ENCODE data around the gene HDAC9.

The HDAC9 gene

DNA sequence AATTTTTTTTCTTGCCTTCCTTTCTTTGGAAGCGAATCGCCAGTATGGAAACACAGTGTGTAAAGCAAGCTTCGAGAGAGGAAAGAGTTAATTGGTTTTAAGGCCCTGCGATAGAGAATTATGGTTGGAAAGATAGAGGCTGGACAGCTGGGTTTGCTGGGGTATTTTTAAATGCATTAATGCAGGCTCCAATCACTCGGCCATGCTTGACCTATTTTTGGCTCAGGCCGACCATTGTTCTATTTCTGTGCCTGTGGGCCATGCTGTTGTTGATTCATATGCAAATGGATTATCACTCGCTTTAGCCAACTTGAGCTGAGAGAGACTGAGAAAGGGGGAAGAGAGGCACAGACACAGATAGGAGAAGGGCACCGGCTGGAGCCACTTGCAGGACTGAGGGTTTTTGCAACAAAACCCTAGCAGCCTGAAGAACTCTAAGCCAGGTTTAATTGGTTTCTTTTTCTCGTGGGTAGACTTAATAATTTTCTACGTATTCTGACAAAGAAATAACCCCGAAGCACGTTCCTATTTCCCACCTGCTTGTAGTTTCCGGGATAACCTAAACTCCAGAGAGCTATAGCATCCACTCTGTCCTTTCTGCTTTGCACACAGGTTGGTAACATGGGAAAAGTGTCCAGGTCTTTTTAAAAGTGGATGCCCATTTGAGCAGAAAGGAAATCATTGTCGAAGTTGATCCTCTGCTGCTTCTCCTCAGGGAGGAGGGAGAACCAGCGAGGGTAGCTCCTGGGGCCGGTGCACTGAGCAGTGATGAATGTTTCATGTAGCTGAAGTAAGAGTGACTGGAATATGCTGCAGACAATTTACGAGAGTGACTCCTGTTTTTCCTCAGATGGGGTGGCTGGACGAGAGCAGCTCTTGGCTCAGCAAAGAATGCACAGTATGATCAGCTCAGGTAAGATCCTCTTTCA, at the start of gene HDAC9:
Gene HDAC9 (plus strand): TSS at position 338 of the 929 bp plus-strand sequence. CDS start 554 bp downstream, at position 892.
- DNase-seq: peak; percentile 31

DNA sequence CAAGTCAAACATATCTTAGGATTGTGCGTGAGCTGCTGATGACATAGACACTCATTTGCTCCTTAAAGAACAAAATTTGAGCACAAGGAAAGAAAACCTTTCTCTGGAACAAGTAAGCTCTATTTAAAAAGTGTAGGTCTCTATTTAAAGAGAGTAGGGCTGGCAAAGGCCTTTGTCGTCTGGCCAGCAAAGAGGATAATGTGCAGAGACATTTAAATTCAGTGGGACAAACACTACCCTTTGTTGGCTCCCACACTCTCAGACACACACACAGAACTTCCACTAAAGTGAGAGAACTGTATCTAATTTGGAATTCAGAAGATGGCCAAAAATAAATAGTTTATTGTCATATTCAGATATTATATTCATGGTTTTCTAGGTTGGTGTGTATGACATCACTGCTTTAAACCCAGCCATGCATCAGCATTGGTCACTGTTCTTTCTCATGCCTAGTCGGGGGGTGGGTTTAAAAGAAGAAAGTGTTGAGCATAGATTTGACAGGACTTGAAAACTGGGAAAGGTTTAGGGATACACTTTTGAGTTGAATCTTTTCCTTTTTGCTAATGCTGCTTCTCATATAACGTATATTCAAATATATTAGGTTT, 49.5 kb upstream of the HDAC9 start:
- no peak for DNase-seq

DNA sequence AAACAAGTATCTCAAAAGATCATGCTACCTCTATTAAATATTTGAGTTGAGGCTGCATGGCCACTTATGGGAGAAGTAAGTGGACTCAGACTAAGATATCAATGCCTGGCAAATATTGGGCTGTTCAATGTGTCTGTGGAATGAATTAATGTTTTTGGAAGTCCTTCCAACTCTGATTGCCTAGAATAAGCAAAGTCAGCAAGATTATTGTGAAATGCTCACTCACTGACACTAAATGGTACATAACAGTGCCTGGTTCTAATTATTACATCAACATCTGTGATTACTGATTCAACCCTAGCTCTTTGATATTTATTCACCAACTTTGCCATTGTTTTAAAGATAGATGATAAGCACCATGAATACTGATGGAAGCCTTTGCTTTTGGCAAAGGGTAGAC, 45.5 kb upstream of the HDAC9 start:
- no peak for DNase-seq

DNA sequence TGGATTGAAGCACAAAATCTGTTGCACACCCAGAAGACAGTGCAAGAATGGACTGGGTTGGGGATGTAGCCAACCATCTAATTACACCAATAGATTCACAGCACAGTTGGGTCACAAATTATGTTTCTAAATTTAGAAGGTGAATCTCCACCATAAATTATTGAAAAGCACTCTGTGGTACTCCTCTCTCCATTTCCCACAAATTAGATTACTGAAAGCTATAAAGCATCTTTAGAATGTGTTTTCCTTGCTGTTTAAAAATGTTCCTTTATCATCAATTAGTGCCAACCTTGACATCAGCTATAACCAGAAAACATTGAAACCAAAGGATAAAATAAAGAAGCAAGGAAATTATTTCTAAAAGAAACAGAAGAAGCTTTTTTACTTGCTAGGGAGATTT, 39.9 kb upstream of the HDAC9 start:
- no peak for DNase-seq

DNA sequence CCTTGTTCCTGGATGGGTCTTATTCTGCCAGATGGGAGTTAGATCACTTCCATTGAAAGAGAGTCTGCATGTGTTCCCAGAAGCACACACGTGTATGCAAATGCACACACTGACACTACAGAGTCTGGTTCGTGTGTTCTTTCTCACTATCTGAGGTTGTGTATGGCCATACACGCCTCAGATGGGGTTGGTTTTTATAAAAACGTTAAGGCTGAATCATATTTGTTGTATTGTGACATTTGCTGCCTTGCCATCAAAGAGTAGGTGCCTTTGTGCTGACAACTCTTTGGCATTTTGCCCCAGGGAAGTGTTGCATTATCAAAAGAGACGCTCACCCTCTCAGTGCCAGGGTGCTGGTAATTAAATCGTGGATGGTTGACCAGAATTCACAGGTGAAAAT, 37.7 kb upstream of the HDAC9 start:
- peak; percentile 26 for DNase-seq

DNA sequence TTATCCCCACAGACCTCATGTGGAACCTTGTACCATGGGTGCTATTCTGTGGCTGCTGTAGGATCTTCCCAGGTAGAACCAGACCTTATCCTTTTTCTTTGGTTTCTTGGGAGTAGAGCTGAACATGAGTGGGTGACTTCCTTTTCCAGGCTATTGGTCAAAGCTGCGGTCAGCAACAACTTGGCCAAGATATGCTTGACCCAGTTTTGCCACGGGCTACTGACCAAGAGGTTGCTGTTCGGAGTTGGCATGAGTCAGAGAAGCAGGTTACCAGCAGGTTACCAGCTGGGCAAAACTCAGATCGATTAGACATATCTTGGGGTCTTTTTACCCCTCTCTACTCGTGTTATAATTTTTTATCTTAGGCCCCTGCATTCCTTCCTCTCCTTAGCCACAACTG, 36.7 kb upstream of the HDAC9 start:
- no peak for DNase-seq

DNA sequence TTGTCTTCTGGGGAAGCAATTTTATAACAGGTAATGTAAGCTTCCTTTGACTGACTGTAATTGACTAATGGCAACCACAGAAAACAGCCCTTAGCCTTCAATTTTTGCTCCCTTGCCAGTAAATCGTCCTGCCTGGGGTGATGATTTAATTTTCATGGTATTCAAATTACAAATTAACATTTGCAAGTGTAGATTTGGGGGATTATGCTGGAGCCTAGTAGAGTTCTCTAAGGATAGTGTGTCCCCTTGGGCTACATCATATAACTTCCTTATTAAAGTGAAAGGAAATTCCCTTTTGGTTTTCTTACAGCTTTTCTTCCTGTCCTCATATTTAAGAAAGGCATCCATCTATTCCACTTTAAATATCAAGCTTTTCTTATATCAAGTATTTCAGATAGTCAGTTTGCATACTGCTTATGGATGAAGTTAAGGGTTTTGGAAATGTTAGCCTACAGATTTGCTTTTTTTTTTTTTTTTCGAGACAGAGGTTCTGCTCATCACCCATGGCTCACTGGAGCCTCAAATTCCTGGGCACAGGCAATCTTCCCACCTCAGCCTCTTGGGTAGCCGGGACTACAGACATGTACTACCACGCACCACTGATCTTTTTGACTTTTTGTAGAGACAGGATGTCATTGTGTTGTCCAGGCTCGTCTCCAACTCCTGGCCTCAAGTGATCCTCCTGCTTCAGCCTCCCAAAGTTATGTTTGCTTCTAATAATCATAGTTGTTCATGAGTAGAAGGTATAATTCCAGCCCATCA, 35.9 kb upstream of the HDAC9 start:
- DNase-seq: peak; percentile 31

DNA sequence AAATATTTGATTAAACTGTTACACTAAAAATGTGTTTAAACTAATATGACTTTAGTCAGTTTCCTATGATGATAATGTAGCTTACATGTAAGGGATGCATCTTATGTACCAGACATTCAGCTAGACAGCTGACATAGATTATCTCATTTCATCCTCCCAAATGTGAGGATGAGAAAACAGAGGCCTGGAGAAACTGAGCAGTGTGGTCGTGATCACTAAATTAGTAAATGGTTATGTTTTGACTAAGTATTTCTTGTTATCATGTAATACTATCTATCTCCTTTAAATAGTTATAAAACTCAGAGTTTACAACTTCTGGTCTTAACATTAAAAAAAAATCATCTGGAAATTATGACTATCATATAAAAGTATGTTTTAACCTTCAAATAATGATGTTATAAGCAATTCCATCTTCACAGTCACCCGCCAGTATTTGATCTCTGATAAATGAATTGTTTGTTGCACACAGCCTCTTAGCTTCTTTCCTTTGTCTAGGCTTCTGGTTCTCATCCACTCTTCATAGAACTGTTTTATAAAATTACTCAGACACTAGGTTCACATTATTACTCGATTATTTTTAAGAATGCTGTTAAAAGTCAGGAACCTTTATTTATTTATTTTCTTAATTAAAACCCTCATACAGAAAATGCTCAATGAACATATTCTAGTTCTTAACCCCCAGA, 33.6 kb upstream of the HDAC9 start:
- DNase-seq: no peak

DNA sequence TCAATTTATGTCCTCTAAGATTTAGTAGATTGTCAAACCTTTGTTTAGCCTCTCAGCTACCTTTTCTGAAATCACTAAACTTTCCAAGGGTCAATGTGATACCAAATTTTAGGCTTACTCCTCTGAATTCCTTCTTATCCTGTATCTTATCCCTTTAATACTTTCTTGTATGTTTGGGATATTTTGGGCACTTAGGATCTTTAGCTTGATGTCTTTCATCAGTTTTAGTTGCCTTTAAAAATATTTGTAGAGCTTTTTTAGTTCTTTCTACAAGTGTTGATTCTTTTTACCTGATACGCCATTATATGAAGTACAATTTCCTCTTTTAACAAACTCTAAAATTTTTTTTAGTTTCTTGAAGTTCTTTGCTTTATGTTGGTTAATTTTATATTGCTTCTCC, 30.7 kb upstream of the HDAC9 start:
- no peak for DNase-seq

DNA sequence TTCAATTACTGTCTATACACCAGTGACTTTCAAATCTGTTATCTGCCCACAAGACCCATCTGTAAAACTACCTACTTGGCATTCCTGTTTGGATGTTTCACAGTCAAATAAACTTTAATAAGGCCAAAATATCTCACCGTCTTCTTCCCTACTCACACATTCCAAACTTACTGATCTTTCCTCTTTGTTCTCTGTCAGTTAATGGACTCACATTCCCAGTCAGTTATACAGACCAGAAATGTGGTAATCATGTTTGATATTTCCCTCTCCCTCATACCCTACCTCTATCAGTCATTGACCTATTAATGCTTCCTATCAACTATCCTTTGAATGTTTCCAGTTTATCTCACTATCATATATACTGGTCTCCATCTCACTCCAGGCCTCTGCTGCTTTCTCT, 28.5 kb upstream of the HDAC9 start:
- DNase-seq: no peak

DNA sequence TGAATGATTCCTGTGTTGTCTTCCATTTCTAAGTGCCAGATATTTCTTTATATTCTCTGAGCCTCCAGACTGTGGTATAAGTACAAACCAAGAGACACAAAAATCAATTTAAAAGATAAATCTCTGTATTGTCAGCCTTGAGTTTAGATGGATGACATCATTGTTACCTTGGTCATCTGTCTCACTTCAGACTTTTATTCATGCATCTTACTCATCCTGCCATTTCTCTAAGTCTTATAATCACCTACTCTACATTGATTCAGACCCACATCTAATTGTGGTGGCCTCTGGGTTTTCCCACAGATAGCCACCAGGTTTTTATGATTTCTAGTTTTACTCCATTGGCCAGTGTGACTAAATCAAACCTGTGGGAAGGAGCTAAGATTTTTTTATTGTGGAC, 26.8 kb upstream of the HDAC9 start:
- DNase-seq: no peak

DNA sequence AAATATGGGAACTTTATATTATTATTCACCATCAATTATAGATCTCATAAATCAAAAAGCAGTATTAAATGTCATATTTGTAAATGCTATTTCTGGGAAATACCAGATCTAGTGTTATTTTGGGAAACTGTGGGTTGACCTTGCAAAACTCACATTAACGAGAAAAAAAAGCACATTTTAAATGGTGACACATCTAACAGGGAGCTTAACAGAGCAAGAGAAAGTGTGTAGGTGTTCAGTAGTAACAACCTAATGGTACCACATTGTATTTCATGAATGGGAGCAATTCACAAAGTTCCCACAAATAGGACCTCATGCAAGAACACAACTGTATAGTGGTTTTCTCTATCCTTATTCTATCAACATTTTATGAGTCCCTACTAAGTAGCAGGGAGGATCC, 26.2 kb upstream of the HDAC9 start:
- no peak for DNase-seq

DNA sequence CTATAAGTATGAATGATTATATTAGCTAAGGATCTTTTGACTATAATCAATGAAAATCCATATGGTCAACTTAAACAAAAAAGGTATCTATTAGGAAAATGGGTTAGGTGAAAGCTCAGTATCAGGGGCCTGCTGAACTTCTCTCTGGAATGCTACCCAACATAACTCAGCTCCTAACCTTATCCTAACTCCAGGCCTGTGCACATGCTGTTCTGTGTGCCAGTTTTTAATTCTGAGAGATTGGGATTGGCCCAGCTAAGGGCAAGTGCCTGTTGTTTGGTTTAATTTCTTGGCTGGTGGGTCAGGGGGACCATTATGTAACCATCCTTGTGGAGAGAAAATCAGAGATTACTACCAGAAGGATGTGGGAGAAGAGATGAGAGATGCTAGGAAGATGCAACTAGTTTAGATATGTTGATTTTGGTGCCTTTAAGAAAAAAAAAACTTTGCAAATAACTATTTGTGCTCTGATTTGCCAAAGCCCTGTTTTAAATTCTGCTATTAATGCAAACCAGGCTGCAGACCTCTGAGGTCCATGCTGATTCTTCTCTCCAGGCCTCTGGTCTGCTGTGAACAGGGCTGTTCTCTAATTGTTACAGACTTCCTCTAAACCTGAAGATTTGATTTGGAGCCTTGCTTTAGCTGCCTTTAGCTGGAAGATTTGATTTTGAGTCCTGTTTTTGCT, 23.9 kb upstream of the HDAC9 start:
- no peak for DNase-seq

DNA sequence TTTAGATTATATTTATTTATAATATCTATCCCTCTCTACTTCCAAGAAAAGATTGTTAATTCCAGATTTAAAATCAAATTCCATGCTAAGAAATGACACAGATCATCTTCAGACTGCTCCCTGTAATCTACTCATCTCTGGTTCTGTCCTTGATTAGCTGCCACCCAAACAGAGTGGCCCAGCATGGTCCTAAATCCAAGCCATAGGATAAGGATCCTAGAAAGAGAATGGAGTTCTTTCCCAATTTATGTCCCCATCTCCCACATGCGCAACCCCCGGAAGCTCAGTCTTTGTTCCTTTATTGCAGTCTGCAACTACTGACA, 23.4 kb upstream of the HDAC9 start:
- no peak for DNase-seq

DNA sequence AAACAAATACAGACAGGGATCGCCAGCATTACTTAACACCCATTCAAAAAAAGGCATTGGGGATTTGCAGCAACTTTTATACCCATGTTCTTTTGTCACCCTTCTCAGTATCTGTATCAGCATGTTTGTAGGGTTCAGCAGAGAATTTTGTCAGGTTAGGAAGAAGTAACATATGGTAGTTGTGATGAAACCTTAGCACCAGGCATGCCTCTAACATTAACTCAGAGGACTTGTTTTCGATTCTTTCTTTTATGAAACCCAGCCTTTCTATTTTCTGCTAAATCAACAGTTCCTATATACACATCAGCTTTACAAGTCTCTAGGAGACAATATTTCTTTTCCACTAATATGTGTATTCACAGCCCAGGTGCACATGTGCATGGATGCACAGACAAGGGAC, 22.4 kb upstream of the HDAC9 start:
- DNase-seq: no peak

DNA sequence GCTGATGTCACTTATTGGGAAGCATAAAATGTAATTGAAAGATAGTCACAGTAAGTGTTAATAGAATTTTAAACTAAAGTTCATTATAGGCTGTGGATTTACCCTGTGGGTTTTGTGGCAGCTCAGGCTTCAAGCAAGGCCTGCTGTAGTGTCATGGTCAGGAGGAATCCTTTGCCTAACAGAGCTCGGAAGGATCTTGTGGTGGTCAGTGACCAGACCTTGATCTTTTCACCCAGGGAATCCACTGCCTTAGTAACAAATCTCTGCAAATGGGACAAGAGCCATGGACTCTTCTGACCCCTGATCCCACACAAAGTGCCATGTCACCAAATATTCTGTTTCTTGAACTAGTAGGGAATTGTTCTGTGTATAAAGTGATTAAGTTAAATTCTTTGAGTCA, 20.6 kb upstream of the HDAC9 start:
- no peak for DNase-seq

DNA sequence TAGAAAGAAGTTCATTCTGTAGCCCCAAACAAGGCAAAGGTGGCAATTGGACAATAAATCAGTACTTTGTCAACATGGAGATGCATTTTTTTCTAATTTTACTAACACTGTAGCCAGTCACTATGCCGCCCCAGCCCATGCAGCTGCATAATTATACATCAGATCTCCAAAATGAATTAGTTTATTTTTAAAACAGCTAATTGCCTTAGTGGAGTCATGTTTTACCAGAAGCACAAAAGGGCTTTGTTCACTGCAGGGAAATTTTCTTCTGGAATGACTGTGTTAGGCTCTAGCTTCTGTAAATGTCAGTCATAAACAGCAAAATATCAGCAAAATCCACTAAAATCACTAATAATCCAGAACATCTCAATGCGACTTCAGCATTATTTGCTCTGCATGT, 20.1 kb upstream of the HDAC9 start:
- no peak for DNase-seq

DNA sequence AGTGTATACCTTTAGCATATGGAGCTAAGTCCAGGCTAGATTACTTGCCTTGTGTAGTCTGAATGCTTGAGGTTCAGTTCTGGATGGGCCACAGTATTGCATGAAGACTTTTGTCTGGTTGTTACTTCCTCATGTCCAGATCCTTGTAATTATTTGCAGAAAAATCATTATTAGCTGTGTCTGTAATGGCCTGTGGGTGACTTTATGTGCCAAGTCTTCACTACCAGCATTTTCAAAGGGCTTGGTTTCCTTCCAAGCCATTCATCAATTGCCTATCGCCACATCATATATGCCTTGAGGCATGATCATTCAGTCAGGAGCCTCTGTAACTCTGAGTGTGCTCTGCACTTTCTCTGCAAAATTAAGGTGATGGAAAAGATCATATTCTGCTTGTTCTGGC, 13.8 kb upstream of the HDAC9 start:
- DNase-seq: no peak

DNA sequence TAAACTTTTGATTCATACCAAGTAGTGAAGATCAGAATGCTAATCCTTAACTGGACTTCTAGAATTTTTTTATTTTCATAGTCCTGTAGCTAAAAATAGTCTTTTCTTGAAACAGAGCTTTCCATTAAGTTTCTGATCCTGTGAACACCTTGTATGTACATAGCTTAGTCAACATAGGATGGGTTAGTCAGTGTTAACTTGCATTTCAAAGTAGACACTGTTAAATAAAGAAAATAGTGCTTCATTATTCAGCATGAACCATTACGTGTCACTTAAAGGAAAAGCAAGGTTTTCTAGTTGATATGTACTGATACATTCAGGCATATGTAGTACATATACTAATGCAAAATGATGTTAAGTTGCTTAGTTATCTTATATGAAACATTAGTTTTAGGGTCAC, 7.5 kb upstream of the HDAC9 start:
- no peak for DNase-seq

DNA sequence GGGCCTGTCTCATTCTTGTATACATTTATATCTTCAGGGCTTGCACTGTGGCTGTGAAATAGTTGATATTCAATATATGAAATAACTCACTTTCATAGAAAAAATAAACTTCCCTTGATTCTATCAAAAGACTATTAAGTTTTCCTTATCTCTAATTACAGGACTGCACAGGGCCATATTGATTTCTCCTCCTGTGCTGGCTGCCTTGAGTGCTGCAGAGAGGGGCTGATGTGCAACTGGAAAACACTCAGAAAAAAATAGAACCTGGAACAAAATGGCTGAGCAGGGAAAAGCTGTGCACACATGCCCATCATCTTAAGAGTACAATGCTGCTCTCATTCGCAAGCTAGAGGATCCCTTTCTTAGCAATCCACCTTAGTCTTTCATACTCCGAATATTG, 5.9 kb upstream of the HDAC9 start:
- DNase-seq: no peak

DNA sequence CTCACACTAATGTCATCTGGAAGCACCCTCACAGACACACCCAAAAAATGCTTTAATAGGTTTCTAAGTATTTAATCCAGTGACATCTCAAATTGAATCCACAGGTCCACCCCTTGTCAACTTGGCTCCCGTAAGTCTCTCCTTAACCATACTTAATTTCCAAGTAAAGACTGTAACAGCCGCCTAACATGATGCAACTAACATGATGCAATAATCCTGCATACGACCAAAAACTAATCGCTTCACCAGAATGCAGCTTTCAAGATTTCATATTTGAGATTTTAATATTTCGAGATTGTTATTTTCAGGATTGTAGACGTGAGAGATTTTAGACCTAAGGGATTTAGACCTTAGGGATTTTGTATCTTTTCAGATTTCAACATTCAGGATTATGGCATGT, 3.7 kb upstream of the HDAC9 start:
- no peak for DNase-seq

DNA sequence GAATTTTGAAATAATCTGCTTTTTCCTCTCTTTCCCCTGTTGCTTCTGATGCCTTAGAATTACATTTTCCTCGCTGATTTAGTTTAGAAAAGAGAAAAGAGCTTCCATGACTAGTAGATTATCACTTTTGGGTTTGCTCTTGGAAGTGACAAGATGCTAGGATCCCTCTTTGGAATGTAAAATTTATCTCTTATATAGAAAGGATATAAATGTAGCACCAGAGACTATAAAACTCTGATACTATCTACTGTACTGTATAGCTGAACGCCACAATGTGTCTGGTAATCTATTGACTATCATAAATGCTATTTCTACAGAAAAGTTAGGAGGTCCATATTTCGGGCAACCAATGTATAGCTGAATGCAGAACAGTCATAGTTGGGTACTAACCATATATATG, 1.1 kb upstream of the HDAC9 start:
- no peak for DNase-seq

Measured in NCI-H1436 (cell line).